GF-D8 (cell line): ENCODE data around the gene TOPAZ1.

Experiments used
- DNase-seq: peaks from one replicate; lab custom pipeline; 2025; lab: John Stamatoyannopoulos, UW

The TOPAZ1 gene

DNA sequence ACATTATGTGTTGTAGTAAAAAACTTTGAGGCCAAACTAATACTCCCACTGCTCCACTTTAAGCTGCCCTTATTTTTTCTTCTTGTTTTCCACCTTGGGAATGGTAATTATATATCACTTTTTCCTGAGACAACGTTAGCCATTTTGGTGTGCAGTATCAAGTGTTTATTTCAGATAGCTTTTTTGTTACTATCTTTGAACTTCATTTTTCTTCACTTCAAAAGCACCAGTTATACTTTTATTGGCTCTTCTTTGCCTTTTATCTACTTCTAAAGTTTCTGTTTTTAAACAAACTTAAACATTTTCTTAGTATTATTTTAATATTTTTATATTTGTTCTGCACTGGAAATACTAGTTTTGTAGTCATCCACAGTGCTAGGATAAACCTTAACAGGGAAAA is 6.5 kb downstream of the TOPAZ1 start:
- no peak for DNase-seq

GRCh38 chr3:44252332-44252959 is 10.8 kb downstream of the TOPAZ1 start:
- no peak for DNase-seq

DNA sequence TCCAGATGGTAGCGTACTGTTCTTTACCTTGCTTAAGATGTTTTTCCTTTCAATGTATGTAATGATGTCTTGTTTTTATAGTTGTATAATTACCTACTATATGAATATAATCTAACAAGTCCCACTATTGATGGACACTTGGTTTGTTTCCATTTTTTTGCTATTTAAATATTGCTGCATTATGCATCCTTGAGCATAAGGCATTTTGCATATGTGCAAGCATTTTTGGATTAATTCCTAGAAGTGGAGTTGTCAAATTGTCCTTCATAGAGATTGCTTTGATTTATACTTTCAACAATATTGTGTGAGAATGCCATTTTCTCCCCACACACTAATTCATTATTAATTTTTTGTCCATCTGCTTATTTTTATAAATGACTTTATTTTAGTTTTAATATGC is 17.7 kb downstream of the TOPAZ1 start:
- DNase-seq = no peak

DNA sequence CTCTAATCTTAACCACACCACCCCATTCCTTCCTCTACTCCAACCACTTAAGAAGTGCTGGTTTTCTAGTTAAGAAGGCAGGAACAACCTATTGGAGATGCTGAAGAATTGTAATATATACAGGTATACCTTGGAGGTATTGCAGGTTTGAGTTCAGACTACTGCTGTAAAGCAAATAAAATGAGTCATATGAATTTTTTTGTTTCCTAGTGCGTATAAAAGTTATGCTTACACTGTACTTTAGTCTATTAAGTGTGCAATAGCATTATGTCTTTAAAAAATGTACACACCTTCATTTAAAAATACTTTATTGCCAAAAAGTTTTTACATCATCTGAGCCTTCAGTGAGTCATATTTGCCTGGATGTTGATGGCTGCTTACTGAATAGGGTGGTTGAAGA is 22.5 kb downstream of the TOPAZ1 start:
- DNase-seq = no peak

DNA sequence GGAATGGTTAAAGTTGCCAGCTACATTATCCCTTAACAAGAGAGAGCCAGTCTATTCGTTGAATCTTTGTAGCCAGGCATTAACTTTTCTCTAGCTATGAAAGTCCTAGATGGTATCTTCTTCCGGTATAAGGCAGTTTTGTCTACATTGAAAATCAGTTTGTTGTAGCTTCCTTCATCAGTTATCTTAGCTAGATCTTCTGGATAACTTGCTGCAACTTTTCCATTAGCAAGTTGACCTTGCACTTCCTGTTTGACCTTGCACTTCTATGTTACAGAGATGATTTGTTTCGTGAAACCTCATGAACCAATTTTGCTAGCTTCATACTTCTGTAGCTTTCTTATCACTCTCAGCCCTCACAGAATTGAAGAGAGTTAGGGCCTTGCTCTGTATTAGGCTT is 24.1 kb downstream of the TOPAZ1 start:
- DNase-seq = no peak

- no peak for DNase-seq
Measured at GRCh38 chr3:44272191-44272590, 30.5 kb downstream of the TOPAZ1 start.

- no peak for DNase-seq
Measured at GRCh38 chr3:44277925-44278324, 36.2 kb downstream of the TOPAZ1 start.

- DNase-seq = no peak
Measured at GRCh38 chr3:44280077-44280476, 38.4 kb downstream of the TOPAZ1 start.

DNA sequence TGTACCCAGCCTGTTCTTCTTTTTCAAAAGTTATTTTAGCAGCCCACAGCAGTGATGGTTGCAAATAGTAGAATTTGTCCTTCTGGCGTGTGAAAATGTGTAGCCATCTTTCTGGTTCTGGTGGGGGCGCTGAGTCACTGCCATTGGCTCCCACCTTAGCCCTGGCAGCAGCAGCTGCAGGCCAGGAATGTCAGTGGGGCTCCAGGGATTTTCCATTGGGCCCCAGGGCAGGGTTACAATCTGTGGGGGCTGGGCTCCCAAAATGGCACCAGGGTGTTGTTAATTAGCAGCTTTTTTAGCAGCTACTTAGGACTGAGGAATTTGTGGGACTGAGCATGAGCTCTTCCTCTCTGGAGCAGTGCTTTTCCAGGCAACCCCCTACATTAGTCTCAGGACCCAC is 38.9 kb downstream of the TOPAZ1 start:
- DNase-seq = no peak

DNA sequence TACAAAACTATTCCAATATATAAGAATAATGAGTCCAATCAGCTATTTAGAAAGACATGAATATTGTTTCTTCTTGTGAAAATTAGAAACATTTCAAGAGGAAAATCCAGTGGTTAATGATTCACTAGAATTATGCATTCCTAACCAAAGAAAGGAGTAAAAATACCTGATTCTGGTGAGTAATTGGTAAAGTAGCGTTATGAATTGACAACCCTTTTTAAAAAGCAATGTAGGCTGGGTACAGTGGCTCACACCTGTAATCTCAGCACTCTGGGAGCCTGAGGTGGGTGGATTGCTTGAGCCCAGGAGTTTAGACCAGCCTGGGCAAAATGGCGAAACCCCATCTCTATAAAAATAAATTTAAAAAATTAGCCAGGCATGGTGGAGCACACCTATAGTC is 43.3 kb downstream of the TOPAZ1 start:
- no peak for DNase-seq

GRCh38 chr3:44289882-44290462 is 48.3 kb downstream of the TOPAZ1 start:
- no peak for DNase-seq

GRCh38 chr3:44292276-44292675 is 50.6 kb downstream of the TOPAZ1 start:
- DNase-seq = no peak

GRCh38 chr3:44292947-44293346 is 51.3 kb downstream of the TOPAZ1 start:
- no peak for DNase-seq

DNA sequence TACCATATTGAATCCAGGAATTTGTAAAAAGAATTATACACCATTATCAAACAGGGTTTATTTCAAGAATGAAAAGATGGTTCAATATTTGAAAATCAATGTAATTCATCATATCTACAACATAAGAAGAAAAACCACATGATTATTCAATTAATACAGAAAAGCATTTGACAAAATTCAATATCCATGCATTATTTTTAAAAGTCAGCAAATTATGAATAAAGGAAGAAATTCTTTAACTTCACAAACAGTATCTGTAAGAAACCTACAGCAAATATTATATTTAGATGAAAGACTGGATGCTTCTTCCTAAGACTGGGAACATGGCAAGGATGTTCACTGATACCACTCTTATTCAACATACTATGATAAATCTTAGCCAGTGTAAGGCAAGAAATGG is 55.6 kb downstream of the TOPAZ1 start:
- no peak for DNase-seq

GRCh38 chr3:44301746-44302145 is 60.1 kb downstream of the TOPAZ1 start:
- DNase-seq = no peak

GRCh38 chr3:44309500-44309899 is 67.8 kb downstream of the TOPAZ1 start:
- DNase-seq = no peak

DNA sequence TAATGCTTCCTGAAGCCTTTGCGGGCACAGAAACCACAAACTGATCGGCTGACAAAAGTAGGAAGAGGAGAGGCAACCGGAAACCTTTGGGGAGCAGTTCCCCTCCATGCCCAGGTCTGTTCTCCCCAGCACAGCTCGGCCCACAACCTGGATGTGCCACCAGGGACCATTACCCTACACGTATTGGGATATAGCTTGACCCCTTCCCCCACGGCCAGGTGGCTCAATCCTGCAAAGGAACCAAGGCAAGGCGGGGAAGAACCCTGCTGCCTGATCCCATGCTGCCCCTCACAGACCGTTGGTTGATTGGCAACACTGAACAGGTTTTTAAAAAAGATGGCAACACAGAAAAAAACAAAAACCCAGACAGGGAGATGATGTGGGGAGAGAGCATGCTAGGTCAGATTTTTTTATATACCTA is 77.2 kb downstream of the TOPAZ1 start:
- peak; percentile 50 for DNase-seq

DNA sequence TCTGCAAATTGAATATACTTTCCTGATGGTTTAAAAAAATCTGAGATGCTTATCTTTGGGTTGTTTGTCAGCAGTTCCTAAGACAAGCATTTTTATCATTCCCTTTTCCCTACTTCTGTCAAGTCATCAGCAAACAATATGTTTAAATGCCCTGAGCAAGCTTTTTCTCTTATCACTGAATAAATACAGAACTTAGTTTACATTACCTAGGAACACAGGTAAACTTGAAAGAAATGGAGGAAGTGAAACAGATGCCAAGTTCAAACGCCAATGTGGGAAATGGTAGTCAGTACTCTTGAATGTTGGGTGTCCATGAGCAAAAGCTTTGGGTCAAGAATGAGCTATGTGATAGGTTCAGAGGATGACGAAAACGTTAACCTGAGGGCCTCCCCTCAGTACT is 79.6 kb downstream of the TOPAZ1 start:
- no peak for DNase-seq

- DNase-seq = peak; percentile 37
Measured at GRCh38 chr3:44323341-44323955, 81.8 kb downstream of the TOPAZ1 start.

DNA sequence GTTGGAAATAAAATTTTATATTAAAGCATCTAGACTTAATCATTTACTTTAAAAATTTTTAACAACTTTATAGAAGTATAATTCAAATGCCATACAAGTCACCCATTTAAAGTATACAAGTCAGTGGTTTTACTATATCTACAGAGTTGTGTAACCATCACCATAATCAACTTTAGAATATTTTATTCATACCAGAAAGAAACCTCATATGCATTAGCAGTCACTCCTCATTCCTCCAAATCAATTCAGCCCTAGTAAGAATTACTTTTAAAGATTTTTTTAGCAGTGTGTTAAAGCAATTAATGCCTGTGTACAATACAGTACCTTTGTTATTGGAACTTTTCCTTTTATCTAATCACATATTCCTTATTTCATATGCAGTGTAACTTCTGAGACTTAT is 82.9 kb downstream of the TOPAZ1 start:
- no peak for DNase-seq

- DNase-seq = no peak
Measured at GRCh38 chr3:44326019-44326418, 84.3 kb downstream of the TOPAZ1 start.

DNA sequence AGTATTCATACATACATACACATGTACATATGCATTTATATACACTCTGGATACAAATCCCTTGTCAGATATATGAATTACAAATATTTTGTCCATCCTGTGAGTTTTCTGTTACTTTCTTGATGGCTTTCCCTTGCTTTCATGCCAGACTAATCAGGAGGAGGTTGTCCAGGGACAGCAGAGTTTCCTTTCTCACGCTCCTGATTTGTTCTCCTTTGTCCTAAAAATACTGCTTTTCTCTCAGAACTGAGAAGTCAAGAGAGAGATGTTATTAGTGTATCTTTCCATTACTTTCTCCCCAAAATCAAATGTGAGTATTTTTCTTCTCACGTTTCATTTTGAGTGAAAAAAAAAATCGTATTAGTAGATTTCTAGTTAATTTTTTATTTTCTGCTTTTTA is 84.8 kb downstream of the TOPAZ1 start:
- DNase-seq = no peak

DNA sequence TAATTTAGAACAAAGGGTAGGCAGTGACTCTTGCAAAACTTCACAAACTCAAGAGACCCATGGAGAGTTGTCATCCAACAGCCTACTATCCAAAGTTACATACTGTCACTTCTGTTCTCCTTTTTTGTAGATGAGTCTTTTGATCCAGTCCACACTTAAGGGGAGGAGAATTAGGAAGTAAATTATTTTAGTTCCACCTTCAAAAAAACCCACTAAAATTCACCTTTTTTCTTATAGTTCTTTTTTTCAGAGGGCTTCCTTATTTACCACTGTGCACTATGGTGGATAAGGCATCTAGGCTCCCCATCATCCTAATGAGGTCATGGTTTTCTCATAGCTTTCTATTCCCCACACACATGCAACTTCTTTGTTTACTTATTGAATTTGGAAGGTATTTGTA is 88.3 kb downstream of the TOPAZ1 start:
- DNase-seq = no peak

DNA sequence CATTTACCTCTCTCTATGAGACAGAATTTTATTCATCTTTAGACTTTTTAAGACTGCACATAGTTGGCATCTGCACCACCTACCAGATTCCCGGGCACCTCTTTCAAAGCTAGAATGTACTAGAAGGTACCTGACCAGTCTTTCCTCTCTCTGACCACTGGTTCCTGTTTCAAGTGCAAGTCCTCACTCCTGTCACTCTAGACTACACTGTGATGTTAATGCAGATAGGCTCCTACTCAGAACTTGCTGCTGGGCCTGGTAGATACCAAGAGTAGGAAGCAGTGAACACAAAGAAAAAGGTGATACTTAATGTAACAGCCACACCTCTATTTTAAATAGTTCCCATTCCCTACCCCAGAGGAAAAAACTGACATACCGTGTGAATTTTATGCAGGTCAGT is 88.8 kb downstream of the TOPAZ1 start:
- DNase-seq = no peak
